Measurements from ENCODE around the gene DUSP5. TPM values are rescaled to one million over a fixed set of nuclear protein-coding genes. Genes with fewer than 3 reads are reported as not detected.

The DUSP5 gene
- total and polyA plus RNA-seq, 10 of the 15 experiments (the other 5 are each of a cell fraction or from before 2014, with no cell fraction given), result 2.1 to 95.9 (median 23.4) TPM

- no peak overlapping the region for H3K27ac ChIP-seq (ENCODE audit: control insufficient read depth, insufficient read depth)
- SMC1A ChIA-PET (ENCODE audit: uncharacterized antibody, unreplicated experiment), result interaction anchor here (1.5 to 2.1 kb wide), 3 partner anchors 18 to 154 kb away, joined by 4 to 5 read pairs (median 4); no protein-coding TSS in a partner anchor
- in situ Hi-C loops (cut with MboI), result no loop called here
- no peaks in the 10 kb centered on the region for H3K27me3 ChIP-seq (replicated peaks in 1 of 2; ENCODE audit: control insufficient read depth in 2 of 2, insufficient read depth in 2 of 2, low read length in 1 of 2)
- H3K9me3 ChIP-seq (replicated peaks; ENCODE audit: control insufficient read depth, insufficient read depth, low read length), result no peaks in the 10 kb centered on the region
- no peak for ATAC-seq
- CTCF ChIA-PET, result interaction anchor here (0.6 to 1.5 kb wide), 4 partner anchors 13 to 197 kb away, joined by 3 read pairs; no protein-coding TSS in a partner anchor
- POLR2A ChIA-PET, result no interaction called here
- peaks cover 5% of the 10 kb centered on the region for H4K20me1 ChIP-seq (ENCODE audit: control insufficient read depth, insufficient read depth)
- BruUV-seq (replicated peaks), result no TSS peak
- H3K79me2 ChIP-seq (ENCODE audit: control insufficient read depth, insufficient read depth, low read length), result peaks cover 24% of the 10 kb centered on the region
- H2AFZ ChIP-seq (ENCODE audit: control insufficient read depth, low read depth, low read length), result no peak overlapping the region
- RAD21 ChIA-PET (ENCODE audit: unreplicated experiment), result no interaction called here
- no peak for FAIRE-seq
- intact Hi-C loops (cut with micrococcal nuclease; ENCODE audit: unreplicated experiment), result loop anchor here (10.0 kb wide), 2 partner anchors 366 to 424 kb away; partner anchors contain the start of gene PDCD4
- peaks cover 15% of the 10 kb centered on the region for H3K4me1 ChIP-seq (ENCODE audit: control insufficient read depth, insufficient read depth, low read length)
- no peak overlapping the region for H3K9ac ChIP-seq (ENCODE audit: control insufficient read depth, insufficient read depth, low read length)
- H3K4me2 ChIP-seq (ENCODE audit: control insufficient read depth, insufficient read depth), result no peak overlapping the region
- H3K4me3 ChIP-seq, result no peak overlapping the region
- H3K36me3 ChIP-seq (ENCODE audit: control insufficient read depth in 2 of 2, insufficient read depth in 2 of 2, low read length in 1 of 2), result peaks cover 49 to 56% of the 10 kb centered on the region in 2 experiments
- TF ChIP-seq ZNF592 (IDR thresholded peaks at IDR 0.05), result no peak
- TF ChIP-seq SREBF2 (IDR thresholded peaks at IDR 0.05; ENCODE audit: low read length), result no peak
- TF ChIP-seq ESRRA (IDR thresholded peaks at IDR 0.05; ENCODE audit: low read length), result no peak
- TF ChIP-seq RAD21 (IDR thresholded peaks at IDR 0.05; ENCODE audit: insufficient read depth, low read depth, low read length), result no peak
- peak; percentile 3; the same call in 1 of the 2 replicates for TF ChIP-seq BCLAF1 (IDR thresholded peaks at IDR 0.05)
- TF ChIP-seq JUNB (IDR thresholded peaks at IDR 0.05), result no peak
- over 99% methylated on average over 11 of the region's 11 CpGs for WGBS (ENCODE audit: insufficient coverage, insufficient replicate concordance, low lambda C conversion rate, missing lambda C conversion rate)
- DNase-seq (ENCODE audit: low read depth, low spot score), result no peak
These were observed 11.3 kb downstream of the DUSP5 start for GRCh38 chr10:110508806-110509544.
